H1 (cell line): ENCODE measurements around the gene DENND4A. TPM values are rescaled to one million over a fixed set of nuclear protein-coding genes. Genes with fewer than 3 reads are reported as not detected.

Experiments
- ASH2L ChIP-seq: fragments of 200-600, 300-600 bp; sonication (generic); IDR thresholded peaks from one replicate; pipeline ENCODE4 v1.7.1; 2017; ENCODE audit warnings: low read length
- CEBPB ChIP-seq: IDR thresholded peaks from 2 replicates; pipeline ENCODE4 v1.6.1; 2012; ENCODE audit warnings: low read depth, low read length
- CHD1 ChIP-seq: IDR thresholded peaks from 2 replicates; pipeline ENCODE4 v1.6.1; 2012; ENCODE audit warnings: low read depth, low read length, improper control_type of control experiment
- CHD2 ChIP-seq: IDR thresholded peaks from 2 replicates; pipeline ENCODE4 v1.6.1; 2012; ENCODE audit warnings: low read length, improper control_type of control experiment
- EP300 ChIP-seq, 2 experiments: IDR thresholded peaks; 1 replicate in 1 of 2; 2 replicates in 1 of 2; pipeline ENCODE4 v1.6.1; 2011 to 2012; ENCODE audit warnings: low read depth in 2 of 2, low read length in 2 of 2, mild to moderate bottlenecking in 2 of 2, borderline replicate concordance in 1 of 2, inconsistent platforms in 1 of 2, moderate library complexity in 1 of 2
- EZH2 ChIP-seq: fragments of 200-600 bp; sonication (generic); IDR thresholded peaks from 2 replicates; pipeline ENCODE4 v1.7.1; 2012; ENCODE audit warnings: low read depth, mild to moderate bottlenecking, moderate library complexity, low read length, inconsistent platforms; ENCODE audit not compliant: severe bottlenecking
- HDAC2 ChIP-seq, 2 experiments: fragments of 300-600 bp in 1 of 2; sonication (generic) in 1 of 2; IDR thresholded peaks; 2 replicates each; pipeline ENCODE4 v1.6.1; 2011 to 2012; ENCODE audit warnings: low read depth in 2 of 2, low read length in 2 of 2, mild to moderate bottlenecking in 2 of 2, moderate library complexity in 2 of 2, borderline replicate concordance in 1 of 2, inconsistent platforms in 1 of 2
- JUN ChIP-seq: IDR thresholded peaks from 2 replicates; pipeline ENCODE4 v1.6.1; 2011; ENCODE audit warnings: low read depth, mild to moderate bottlenecking, improper control_type of control experiment, low read length
- KDM5A ChIP-seq: fragments of 200-600 bp; IDR thresholded peaks from 2 replicates; pipeline ENCODE4 v1.7.1; 2012; ENCODE audit warnings: mild to moderate bottlenecking, low read length, inconsistent platforms, mixed read lengths
- TBP ChIP-seq: IDR thresholded peaks from 2 replicates; pipeline ENCODE4 v1.6.1; 2011; ENCODE audit warnings: low read depth, low read length, improper control_type of control experiment
- polyA plus RNA-seq, 7 experiments: library from polyadenylated mRNA; depleted of rRNA in 3 of 7; stranded (reverse) in 5 of 7; unstranded in 2 of 7; fragments of >200 nt in 5 of 7; fragments of 200-250 nt in 2 of 7; gene quantifications; 1 replicate in 5 of 7; 2 replicates in 1 of 7; 4 replicates in 1 of 7; pipeline versions ENCODE4 v1.2.1 to v1.2.3, GENCODE V29; 2011 to 2013; ENCODE audit warnings: missing spikeins in 2 of 7, mixed read lengths in 2 of 7
- total RNA-seq: library from RNA; stranded (reverse); fragmentation: NEBNext Ultra II Directional; extraction: Animal tissue kit (Norgen Biotek cat#: 25700); gene quantifications from 2 replicates; pipeline ENCODE4 v1.2.1, GENCODE V29; 2021

DENND4A gene
- total and polyA plus RNA-seq, 2 of the 8 experiments (the other 6 are each of a cell fraction or from before 2014, with no cell fraction given): 1.3 to 4.7 TPM

DNA sequence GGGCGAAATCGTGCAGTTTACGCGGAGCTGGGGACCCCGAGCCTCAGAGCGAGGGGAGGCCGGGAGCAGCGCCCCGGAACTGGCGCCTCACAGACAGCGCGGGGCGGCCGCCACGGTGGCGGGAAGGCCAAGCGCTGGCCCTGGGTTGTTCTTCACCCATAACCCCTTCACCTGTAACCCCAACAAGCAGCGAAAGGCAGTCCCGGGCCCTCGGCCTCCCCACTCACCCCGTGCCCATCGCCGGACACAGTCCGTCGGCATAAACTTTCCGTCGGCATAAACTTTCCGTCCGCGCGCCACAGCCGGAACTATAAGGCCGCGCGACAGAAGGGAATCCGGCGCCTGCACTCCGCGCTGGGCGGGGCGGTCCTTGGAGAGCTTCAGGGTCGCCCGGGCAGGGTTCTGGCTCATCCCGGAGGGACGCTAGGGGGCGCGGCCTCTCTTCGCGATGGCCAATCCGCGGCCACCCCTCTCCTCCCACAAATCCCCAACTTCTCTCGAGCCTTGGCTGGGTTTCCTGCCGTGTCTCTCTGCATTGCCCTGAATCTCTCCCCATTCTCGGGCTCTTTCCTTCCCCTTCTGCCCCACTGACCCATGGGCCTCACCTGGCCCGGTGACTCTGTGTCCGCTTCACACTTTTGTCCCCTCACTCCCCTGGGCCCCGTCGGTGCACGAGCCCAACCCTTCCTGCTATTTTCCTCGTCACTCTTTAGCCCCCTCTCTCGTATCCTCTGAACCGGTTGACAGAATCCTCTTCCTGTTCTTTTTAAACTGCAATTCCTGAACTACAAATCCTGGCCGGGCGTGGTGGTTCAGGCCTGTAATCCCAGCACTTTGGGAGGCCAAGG, 181.0 kb downstream of the DENND4A start, which contains the start of gene INTS14 (continued):
- TF ChIP-seq CHD2 (no peak; the same call in 1 of the 2 replicates), HDAC2 (IDR thresholded peaks at IDR 0.05; ENCODE audit: borderline replicate concordance in 1 of 2, low read depth in 2 of 2, low read length in 2 of 2) (peak in 1 of 2 experiments; percentile 48; a peak in 2 of 4 replicates), ASH2L (peak; percentile 98), CEBPB (no peak), EZH2 (no peak), EP300 (IDR thresholded peaks at IDR 0.05; ENCODE audit: borderline replicate concordance in 1 of 2, low read depth in 2 of 2, low read length in 2 of 2) (peak in 1 of 2 experiments; percentile 77; a peak in 1 of 3 replicates), TBP (peak; percentile 88), JUN (no peak), CHD1 (no peak), KDM5A (peak; percentile 84)
